ENCODE data around the gene RBP2. TPM values are rescaled to one million over a fixed set of nuclear protein-coding genes. Genes with fewer than 3 reads are reported as not detected.

Gene RBP2
- total and polyA plus RNA-seq, 2 donors (not counting 3 experiments of a cell fraction or from before 2014, with no cell fraction given) = not detected

GRCh38 chr3:139522421-139522820 lies 46.1 kb upstream of the RBP2 start:
- intact Hi-C loops (cut with micrococcal nuclease) (loop anchor here (10.0 kb wide), 1 partner anchor 702 kb away; no protein-coding TSS in a partner anchor), dilution Hi-C loops (cut with MboI; ENCODE audit: extremely low pct_ligation_motif_present, low sequenced_read_pairs) (no loop called here)
- Histone ChIP-seq H3K4me1 (ENCODE audit: control insufficient read depth, extremely low read depth, insufficient read depth, low read length) (no peaks in the 10 kb centered on the region), H3K79me2 (ENCODE audit: control insufficient read depth, insufficient read depth, low read length) (no peaks in the 10 kb centered on the region), H2AFZ (ENCODE audit: low read depth, low read length) (no peak overlapping the region), H3K4me2 (ENCODE audit: insufficient read depth, low read length) (no peak overlapping the region), H3K4me3 (replicated peaks in 1 of 3; ENCODE audit: insufficient read depth in 1 of 3, low read depth in 1 of 3, low read length in 3 of 3) (no peak overlapping the region), H3K9me3 (replicated peaks; ENCODE audit: control insufficient read depth, insufficient read depth, low read length) (no peaks in the 10 kb centered on the region), H3K9me1 (replicated peaks; ENCODE audit: control insufficient read depth, extremely low read depth, insufficient read depth, low read length) (no peaks in the 10 kb centered on the region), H3K27me3 (ENCODE audit: control insufficient read depth in 2 of 2, insufficient read depth in 2 of 2, low read length in 2 of 2) (no peaks in the 10 kb centered on the region), H3K27ac (ENCODE audit: insufficient read depth, low read depth, low read length) (no peak overlapping the region), H4K20me1 (replicated peaks; ENCODE audit: control insufficient read depth, extremely low read depth, insufficient read depth, low read length) (no peaks in the 10 kb centered on the region), H3K9ac (replicated peaks; ENCODE audit: extremely low read depth, insufficient read depth, low read length) (no peak overlapping the region), H3K36me3 (ENCODE audit: control insufficient read depth in 2 of 2, extremely low read depth in 1 of 2, insufficient read depth in 2 of 2, low read length in 2 of 2) (no peaks in the 10 kb centered on the region)
- POLR2A ChIA-PET = no interaction called here
- TF ChIP-seq JUN (IDR thresholded peaks at IDR 0.05; ENCODE audit: borderline replicate concordance, insufficient read depth, insufficient read length, low read depth) (no peak), MYC (IDR thresholded peaks at IDR 0.05; ENCODE audit: low read depth, low read length) (no peak), CTCF (IDR thresholded peaks at IDR 0.05; ENCODE audit: extremely low read depth in 1 of 2, insufficient read depth in 1 of 2, low read depth in 1 of 2, low read length in 2 of 2) (no peak), FOS (IDR thresholded peaks at IDR 0.05; ENCODE audit: borderline replicate concordance, insufficient read depth, low read length) (no peak), GATA2 (IDR thresholded peaks at IDR 0.05; ENCODE audit: insufficient read depth, insufficient read length, low read depth, low read length) (no peak)
- BruUV-seq (replicated peaks) = no TSS peak
- DNase-seq (ENCODE audit: low read depth, low spot score) = no peak
- no peak for FAIRE-seq
- CTCF ChIA-PET = no interaction called here

GRCh38 chr3:139521816-139522215 lies 45.5 kb upstream of the RBP2 start:
- BruUV-seq (replicated peaks) = no TSS peak
- H3K4me1 ChIP-seq (ENCODE audit: control insufficient read depth, extremely low read depth, insufficient read depth, low read length) = no peaks in the 10 kb centered on the region
- intact Hi-C loops (cut with micrococcal nuclease) (loop anchor here (10.0 kb wide), 1 partner anchor 703 kb away; no protein-coding TSS in a partner anchor), dilution Hi-C loops (cut with MboI; ENCODE audit: extremely low pct_ligation_motif_present, low sequenced_read_pairs) (no loop called here)
- no peak for DNase-seq (ENCODE audit: low read depth, low spot score)
- no peaks in the 10 kb centered on the region for H3K36me3 ChIP-seq (ENCODE audit: control insufficient read depth in 2 of 2, extremely low read depth in 1 of 2, insufficient read depth in 2 of 2, low read length in 2 of 2)
- CTCF ChIA-PET = no interaction called here
- H2AFZ ChIP-seq (ENCODE audit: low read depth, low read length) = no peak overlapping the region
- POLR2A ChIA-PET = no interaction called here
- FAIRE-seq = no peak
- H3K79me2 ChIP-seq (ENCODE audit: control insufficient read depth, insufficient read depth, low read length) = no peaks in the 10 kb centered on the region
- H3K9ac ChIP-seq (replicated peaks; ENCODE audit: extremely low read depth, insufficient read depth, low read length) = no peak overlapping the region
- no peak overlapping the region for H3K27ac ChIP-seq (ENCODE audit: insufficient read depth, low read depth, low read length)
- TF ChIP-seq MAX (IDR thresholded peaks at IDR 0.05; ENCODE audit: insufficient read depth, insufficient read length) = no peak
- H3K4me2 ChIP-seq (ENCODE audit: insufficient read depth, low read length) = no peak overlapping the region
- no peaks in the 10 kb centered on the region for H3K9me3 ChIP-seq (replicated peaks; ENCODE audit: control insufficient read depth, insufficient read depth, low read length)
- no peak overlapping the region for H3K4me3 ChIP-seq (replicated peaks in 1 of 3; ENCODE audit: insufficient read depth in 1 of 3, low read depth in 1 of 3, low read length in 3 of 3)
- no peaks in the 10 kb centered on the region for H4K20me1 ChIP-seq (replicated peaks; ENCODE audit: control insufficient read depth, extremely low read depth, insufficient read depth, low read length)
- no peaks in the 10 kb centered on the region for H3K9me1 ChIP-seq (replicated peaks; ENCODE audit: control insufficient read depth, extremely low read depth, insufficient read depth, low read length)
- H3K27me3 ChIP-seq (ENCODE audit: control insufficient read depth in 2 of 2, insufficient read depth in 2 of 2, low read length in 2 of 2) = no peaks in the 10 kb centered on the region
